SK-N-MC (cell line): ENCODE results near the gene PDIA6.

Source experiments
- DNase-seq: peaks from one replicate; pipeline ENCODE4 v3.0.0-alpha.2; 2011; ENCODE audit warnings: low read depth, low spot score
- H3K27ac ChIP-seq: fragments of 200-600 bp; sonication (generic); 2 replicates; pipeline ENCODE4 v1.5.1; 2016; ENCODE audit warnings: mixed run types
- H3K36me3 ChIP-seq: fragments of 200-600 bp; sonication (generic); 2 replicates; pipeline ENCODE4 v1.6.1; 2017; ENCODE audit warnings: antibody characterized with exemption, low read length, mixed read lengths; ENCODE audit not compliant: insufficient read depth
- H3K4me3 ChIP-seq: fragments of 200-600 bp; sonication (generic); 2 replicates; pipeline ENCODE4 v1.5.1; 2016
- H3K9ac ChIP-seq: fragments of 200-600 bp; sonication (generic); 2 replicates; pipeline ENCODE4 v1.8.0; 2017; ENCODE audit warnings: mixed run types, mixed read lengths; ENCODE audit not compliant: insufficient read length
- H3K9me3 ChIP-seq: fragments of 200-600 bp; sonication (generic); 2 replicates; pipeline ENCODE4 v1.6.1; 2017; ENCODE audit warnings: low read depth, mild to moderate bottlenecking, antibody characterized with exemption, low read length, moderate library complexity, mixed read lengths
- EZH2 ChIP-seq: fragments of 200-600 bp; sonication (generic); IDR thresholded peaks from one replicate; pipeline ENCODE4 v1.6.1; 2017; ENCODE audit warnings: antibody characterized with exemption
- FOXP2 ChIP-seq: optimal IDR thresholded peaks from 2 replicates; pipeline ENCODE3; 2011; ENCODE audit warnings: mild to moderate bottlenecking, moderate library complexity; ENCODE audit not compliant: insufficient read depth; ENCODE audit errors: extremely low read length, control extremely low read depth
- POLR2AphosphoS5 ChIP-seq: IDR thresholded peaks from 2 replicates; pipeline ENCODE4 v1.6.1; 2012; ENCODE audit warnings: mild to moderate bottlenecking, low read depth, low read length, borderline replicate concordance

Gene PDIA6

GRCh38 chr2:10765914-10766313, 46.7 kb downstream of the PDIA6 start:
- TF ChIP-seq EZH2 (no peak), POLR2AphosphoS5 (no peak), FOXP2 (no peak)
- no peak overlapping the region for H3K27ac ChIP-seq
- no peak overlapping the region for H3K9ac ChIP-seq
- no peak for DNase-seq
- no peaks in the 10 kb centered on the region for H3K36me3 ChIP-seq
- no peak overlapping the region for H3K4me3 ChIP-seq
- H3K9me3 ChIP-seq: no peaks in the 10 kb centered on the region

- H3K9me3 ChIP-seq: no peaks in the 10 kb centered on the region
- H3K27ac ChIP-seq: no peak overlapping the region
- TF ChIP-seq POLR2AphosphoS5 (no peak), FOXP2 (no peak), EZH2 (no peak)
- DNase-seq: no peak
- no peak overlapping the region for H3K9ac ChIP-seq
- no peaks in the 10 kb centered on the region for H3K36me3 ChIP-seq
- H3K4me3 ChIP-seq: no peak overlapping the region
Observed at GRCh38 chr2:10765461-10765860, 47.1 kb downstream of the PDIA6 start.

GRCh38 chr2:10764896-10765295, 47.7 kb downstream of the PDIA6 start:
- Histone ChIP-seq H3K4me3 (no peak overlapping the region), H3K9me3 (no peaks in the 10 kb centered on the region), H3K9ac (no peak overlapping the region), H3K36me3 (no peaks in the 10 kb centered on the region), H3K27ac (no peak overlapping the region)
- DNase-seq: no peak
- no peak for TF ChIP-seq POLR2AphosphoS5
- no peak for TF ChIP-seq FOXP2
- no peak for TF ChIP-seq EZH2

- TF ChIP-seq POLR2AphosphoS5: no peak
- TF ChIP-seq EZH2: no peak
- TF ChIP-seq FOXP2: no peak
- DNase-seq: no peak
- Histone ChIP-seq H3K36me3 (no peaks in the 10 kb centered on the region), H3K9ac (no peak overlapping the region), H3K9me3 (no peaks in the 10 kb centered on the region), H3K27ac (no peak overlapping the region), H3K4me3 (no peak overlapping the region)
Observed at GRCh38 chr2:10764096-10764785, 48.3 kb downstream of the PDIA6 start.

GRCh38 chr2:10763461-10763800, 49.2 kb downstream of the PDIA6 start:
- Histone ChIP-seq H3K4me3 (no peak overlapping the region), H3K36me3 (no peaks in the 10 kb centered on the region), H3K27ac (no peak overlapping the region), H3K9ac (no peak overlapping the region), H3K9me3 (no peaks in the 10 kb centered on the region)
- no peak for DNase-seq
- no peak for TF ChIP-seq POLR2AphosphoS5
- TF ChIP-seq FOXP2: no peak
- TF ChIP-seq EZH2: no peak

- Histone ChIP-seq H3K4me3 (no peak overlapping the region), H3K27ac (no peak overlapping the region), H3K9ac (no peak overlapping the region), H3K36me3 (no peaks in the 10 kb centered on the region), H3K9me3 (no peaks in the 10 kb centered on the region)
- TF ChIP-seq FOXP2 (no peak), POLR2AphosphoS5 (no peak), EZH2 (no peak)
- no peak for DNase-seq
Observed at GRCh38 chr2:10762651-10763460, 49.7 kb downstream of the PDIA6 start.

- no peaks in the 10 kb centered on the region for H3K36me3 ChIP-seq
- no peak overlapping the region for H3K4me3 ChIP-seq
- TF ChIP-seq FOXP2 (no peak), POLR2AphosphoS5 (no peak), EZH2 (no peak)
- no peaks in the 10 kb centered on the region for H3K9me3 ChIP-seq
- no peak overlapping the region for H3K27ac ChIP-seq
- DNase-seq: no peak
- no peak overlapping the region for H3K9ac ChIP-seq
Observed at GRCh38 chr2:10761591-10761990, 51.0 kb downstream of the PDIA6 start.

GRCh38 chr2:10760794-10761504, 51.6 kb downstream of the PDIA6 start:
- DNase-seq: no peak

More at GRCh38 chr2:10760794-10761504, 51.6 kb downstream of the PDIA6 start:
- Histone ChIP-seq H3K27ac (no peak overlapping the region), H3K9me3 (no peaks in the 10 kb centered on the region), H3K4me3 (no peak overlapping the region), H3K36me3 (no peaks in the 10 kb centered on the region), H3K9ac (no peak overlapping the region)
- TF ChIP-seq EZH2 (no peak), POLR2AphosphoS5 (no peak), FOXP2 (no peak)
